Heart left ventricle (tissue), 16 donors: ENCODE measurements around the gene ANKRD9. TPM values are rescaled to one million over a fixed set of nuclear protein-coding genes. Genes with fewer than 3 reads are reported as not detected.
A peak's percentile ranks its signal among the peaks of the same experiment; 100 is the strongest.

ENCODE experiments used
- ATAC-seq, 4 donors: fragments of 200-7000 bp; cut with Tn5 transposase; one replicate each; pipeline ENCODE4 v1.9.1; 2020 to 2022; ENCODE audit warnings: moderate library complexity in 4 of 4, mild to moderate bottlenecking in 3 of 4, moderate number of reproducible peaks in 1 of 4
- DNase-seq, 5 donors: peaks; one replicate each; pipeline ENCODE4 v3.0.0-alpha.2; 2020
- H3K27ac ChIP-seq, 12 donors: fragments of 200-600 bp; sonication (generic) in 4 of 12; one replicate each; pipeline versions ENCODE4 v1.5.0 to v1.8.0; 2016 to 2022; ENCODE audit warnings: mild to moderate bottlenecking in 2 of 12
- H3K27me3 ChIP-seq, 9 donors: fragments of 200-600 bp; sonication (generic) in 2 of 9; one replicate each; pipeline versions ENCODE4 v1.5.1 to v1.8.0; 2016 to 2022; ENCODE audit warnings: mild to moderate bottlenecking in 3 of 9
- H3K36me3 ChIP-seq, 9 donors: fragments of 200-600 bp; sonication (generic) in 2 of 9; one replicate each; pipeline versions ENCODE4 v1.5.0 to v1.8.0; 2018 to 2022; ENCODE audit warnings: mild to moderate bottlenecking in 2 of 9
- H3K4me1 ChIP-seq, 12 donors: fragments of 200-600 bp; sonication (generic) in 4 of 12; one replicate each; pipeline versions ENCODE4 v1.5.0 to v1.8.0; 2016 to 2022; ENCODE audit warnings: mild to moderate bottlenecking in 3 of 12
- H3K4me3 ChIP-seq, 12 donors: fragments of 200-600 bp; sonication (generic) in 4 of 12; one replicate each; pipeline versions ENCODE4 v1.5.0 to v1.8.0; 2017 to 2022; ENCODE audit warnings: mild to moderate bottlenecking in 9 of 12, moderate library complexity in 4 of 12
- H3K9me3 ChIP-seq, 12 donors: fragments of 200-600 bp; sonication (generic) in 4 of 12; one replicate each; pipeline versions ENCODE4 v1.5.0 to v1.8.0; 2016 to 2022; ENCODE audit warnings: mild to moderate bottlenecking in 1 of 12
- CTCF ChIP-seq, 12 donors: fragments of 200-600 bp; sonication (generic) in 4 of 12; IDR thresholded peaks; one replicate each; pipeline versions ENCODE4 v1.5.0 to v1.8.0; 2018 to 2022; ENCODE audit warnings: antibody characterized with exemption in 12 of 12, mild to moderate bottlenecking in 5 of 12
- POLR2A ChIP-seq, 2 donors: fragments of 450-650 bp; IDR thresholded peaks; one replicate each; pipeline ENCODE4 v1.6.1; 2017; ENCODE audit warnings: antibody characterized with exemption in 2 of 2, mild to moderate bottlenecking in 2 of 2, moderate library complexity in 2 of 2
- WGBS, 4 donors: extraction: QIAGEN DNeasy Blood & Tissue Kit in 2 of 4; methylation state at CpG; one replicate each; pipeline versions ENCODE4 v1.1.5 to v1.1.7; 2013 to 2018; 5-methylcytosine and 5-hydroxymethylcytosine counted together
- intact Hi-C, 10 donors: fragments of 100-400 bp; cut with DNase I; formaldehyde crosslinking; loops; one replicate each; pipeline versions ENCODE4 v1.11.1 to v1.14.2; 2022
- polyA plus RNA-seq, 2 donors: library from polyadenylated mRNA; stranded (reverse); fragments of 200-250 nt; gene quantifications; one replicate each; pipeline ENCODE4 v1.2.3, GENCODE V29; 2013
- total RNA-seq, 9 donors: library from RNA; depleted of rRNA in 2 of 9; stranded (reverse); fragments of >200 nt in 2 of 9; fragmentation: NEBNext Ultra II Directional in 3 of 9; extraction: Animal tissue kit (Norgen Biotek cat#: 25700) in 3 of 9; gene quantifications; one replicate each; pipeline versions ENCODE4 v1.1.0 to v1.2.4, GENCODE V29; 2016 to 2023
- donor health status: ischemic (EF 13 %, LVEDD 7.1; RV severe dilation, severe dysfunction).
- donor health status: healthy with polysubstance abuse.
- donor health status: DM: no; HTN: yes; CAD: no.
- donor health status: DM: no; HTN: no; CAD: no.
- donor health status: ischemic (EF 25% LVEDD 6.9; RV normal size, moderate dysfunction).
- donor health status: ischemic (EF 25% LVEDD 5.7; RV mildly dilated, moderate dysfunction).
- donor health status: healthy.
- donor health status: DM: yes; HTN: yes; CAD: no.
- donor health status: ischemic (EF 35%, LVEDD 5.7; RV mildly dilated, moderate dysfunction).
- donor health status: nonischemic (EF 11% LVEDD 7.7; RV severe dilation, severe dysfunction).
- donor health status: DM: yes; HTN: yes; CAD: no.
- donor health status: PGD.
- donor health status: ischemic (EF 29% LVEDD 5.4; RV normal size, mild dysfunction).
- donor health status: nonischemic (EF 23%, LVEDD 6.1; RV moderate dilation, normal function).

Gene ANKRD9
- total and polyA plus RNA-seq, 11 donors = 42.2 to 271 (median 126) TPM

- Histone ChIP-seq H3K27ac (no peak overlapping the region), H3K4me3 (no peak overlapping the region), H3K27me3 (no peaks in the 10 kb centered on the region), H3K36me3 (peaks cover 0 to 22% (median 5%) of the 10 kb centered on the region in 9 donors), H3K9me3 (no peaks in the 10 kb centered on the region), H3K4me1 (peaks cover 0 to 35% (median 20%) of the 10 kb centered on the region in 12 donors)
- WGBS, 4 donors = 92 to 97% (median 95%) methylated on average over 11 of the region's 11 CpGs
- intact Hi-C loops = no loop called here
- no peak for ATAC-seq
- no peak for DNase-seq
- TF ChIP-seq CTCF (IDR thresholded peaks at IDR 0.05) = no peak
- TF ChIP-seq POLR2A (IDR thresholded peaks at IDR 0.05) = no peak
Observed at GRCh38 chr14:102496331-102496691, 13.3 kb downstream of the ANKRD9 start.

- no peaks in the 10 kb centered on the region for H3K9me3 ChIP-seq
- H3K4me3 ChIP-seq = no peak overlapping the region
- no peaks in the 10 kb centered on the region for H3K27me3 ChIP-seq
- H3K4me1 ChIP-seq = peaks cover 0 to 29% (median 14%) of the 10 kb centered on the region in 12 donors
- peaks cover 0 to 22% (median 5%) of the 10 kb centered on the region in 9 donors for H3K36me3 ChIP-seq
- WGBS, 4 donors = 92 to 97% (median 96%) methylated on average over 8 to 26 of the region's 26 CpGs
- ATAC-seq = no peak
- DNase-seq = peak in 1 of 5 donors; percentile 18
- intact Hi-C loops = no loop called here
- TF ChIP-seq CTCF (IDR thresholded peaks at IDR 0.05) (no peak), POLR2A (IDR thresholded peaks at IDR 0.05) (no peak)
- H3K27ac ChIP-seq = no peak overlapping the region
Observed at GRCh38 chr14:102495491-102496330, 13.9 kb downstream of the ANKRD9 start.

GRCh38 chr14:102493585-102493984 lies 16.0 kb downstream of the ANKRD9 start:
- Histone ChIP-seq H3K27me3 (no peaks in the 10 kb centered on the region), H3K36me3 (peaks cover 0 to 17% (median 5%) of the 10 kb centered on the region in 9 donors), H3K4me1 (peaks cover 0 to 10% (median 0%) of the 10 kb centered on the region in 12 donors), H3K27ac (no peak overlapping the region), H3K4me3 (no peak overlapping the region), H3K9me3 (no peaks in the 10 kb centered on the region)
- ATAC-seq (no peak), DNase-seq (no peak)
- intact Hi-C loops = no loop called here
- 93 to 100% (median 97%) methylated on average over 14 to 15 of the region's 15 CpGs for whole genome bisulfite sequencing, 4 donors
- TF ChIP-seq POLR2A (IDR thresholded peaks at IDR 0.05) (no peak), CTCF (IDR thresholded peaks at IDR 0.05) (no peak)

- 92 to 95% (median 94%) methylated on average over 14 to 15 of the region's 15 CpGs for WGBS, 4 donors
- ATAC-seq = no peak
- DNase-seq = no peak
Observed at GRCh38 chr14:102493096-102493495, 16.5 kb downstream of the ANKRD9 start.

More at GRCh38 chr14:102493096-102493495, 16.5 kb downstream of the ANKRD9 start:
- Histone ChIP-seq H3K36me3 (peaks cover 0 to 13% (median 0%) of the 10 kb centered on the region in 9 donors), H3K4me1 (peaks cover 0 to 5% (median 0%) of the 10 kb centered on the region in 12 donors), H3K4me3 (no peak overlapping the region), H3K27ac (no peak overlapping the region), H3K9me3 (no peaks in the 10 kb centered on the region), H3K27me3 (no peaks in the 10 kb centered on the region)
- no peak for TF ChIP-seq CTCF (IDR thresholded peaks at IDR 0.05)
- no peak for TF ChIP-seq POLR2A (IDR thresholded peaks at IDR 0.05)
- intact Hi-C loops = no loop called here
